Right atrium auricular region (tissue), 2 donors: ENCODE measurements around the gene CLUH. TPM values are rescaled to one million over a fixed set of nuclear protein-coding genes. Genes with fewer than 3 reads are reported as not detected.
A peak's percentile ranks its signal among the peaks of the same experiment; 100 is the strongest.

Experiments used
- DNase-seq: peaks from one replicate; pipeline ENCODE4 v3.0.0-alpha.2; 2019; ENCODE audit warnings: low spot score
- H3K27ac ChIP-seq, 2 donors: fragments of 200-600 bp; sonication (generic); 1 replicate in 1 of 2; 2 replicates in 1 of 2; pipeline ENCODE4 v1.5.1; 2016 to 2019
- H3K27me3 ChIP-seq, 2 donors: fragments of 200-600 bp; sonication (generic); one replicate each; pipeline versions ENCODE4 v1.5.1 to v1.6.0; 2017 to 2019
- H3K36me3 ChIP-seq: fragments of 200-600 bp; sonication (generic); one replicate; pipeline ENCODE4 v1.5.1; 2016
- H3K4me1 ChIP-seq, 2 donors: fragments of 200-600 bp; sonication (generic); one replicate each; pipeline versions ENCODE4 v1.5.1 to v1.6.0; 2017 to 2019
- H3K4me3 ChIP-seq, 2 donors: fragments of 200-600 bp; sonication (generic); 1 replicate in 1 of 2; 2 replicates in 1 of 2; pipeline ENCODE4 v1.5.1; 2017 to 2019; ENCODE audit warnings: mild to moderate bottlenecking in 1 of 2, moderate library complexity in 1 of 2
- H3K9me3 ChIP-seq, 2 donors: fragments of 200-600 bp; sonication (generic); one replicate each; pipeline ENCODE4 v1.5.1; 2019
- total RNA-seq, 2 donors: library from RNA; depleted of rRNA; stranded (reverse); fragments of >200 nt; gene quantifications; one replicate each; pipeline ENCODE4 v1.1.0, GENCODE V29; 2016
- TF ChIP-seq, protein P1 (sequence below), 2 donors: fragments of 200-600 bp; sonication (generic); IDR thresholded peaks; one replicate each; pipeline ENCODE4 v1.5.1; 2019; ENCODE audit warnings: antibody characterized with exemption in 2 of 2

Gene CLUH
- total RNA-seq, 2 donors from 2014 or later = 94.4 to 126 TPM

DNA sequence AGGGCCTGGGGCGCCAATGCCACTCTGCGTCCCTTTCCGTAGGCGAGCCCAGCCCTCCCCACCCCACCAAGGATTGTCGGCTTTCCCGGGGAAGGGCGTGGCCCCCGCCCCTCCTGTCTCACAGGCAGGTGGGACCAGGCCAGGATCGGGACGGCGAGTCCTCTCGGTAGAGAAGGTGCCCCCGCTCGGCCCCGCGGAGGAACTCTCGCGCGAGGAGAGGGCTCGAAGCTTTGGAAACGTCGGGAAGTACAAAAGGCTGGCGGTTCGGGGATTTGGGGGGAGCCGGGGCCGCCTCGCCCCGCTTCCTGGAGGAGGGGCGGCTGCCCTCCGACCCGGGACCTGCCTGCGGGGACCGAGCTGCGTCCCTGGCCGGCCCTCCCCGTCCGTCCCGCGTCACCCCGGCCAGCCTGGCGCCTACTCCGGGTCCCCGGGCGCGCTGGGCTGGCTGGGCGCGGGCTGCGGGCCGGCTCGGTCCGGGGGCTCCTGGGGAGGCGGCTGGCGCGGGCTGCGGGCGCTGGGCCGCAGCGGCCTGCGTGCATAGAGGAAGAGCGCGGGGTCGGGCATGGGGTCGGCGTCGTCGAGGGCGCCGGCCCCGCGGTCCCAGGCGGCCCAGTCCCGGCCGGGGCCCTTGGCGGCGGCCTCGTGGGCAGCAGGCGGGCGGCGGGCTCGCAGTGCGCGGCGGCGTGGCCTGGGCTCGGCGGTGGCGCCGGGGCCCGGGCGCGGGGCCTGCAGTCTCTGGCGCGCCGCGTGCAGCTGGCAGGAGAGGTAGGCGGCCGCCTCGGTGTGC lies 12.6 kb upstream of the CLUH start:
- Histone ChIP-seq H3K4me1 (peaks cover 0 to 20% of the 10 kb centered on the region in 2 donors), H3K9me3 (no peaks in the 10 kb centered on the region), H3K27me3 (no peaks in the 10 kb centered on the region), H3K36me3 (no peaks in the 10 kb centered on the region), H3K27ac (peak overlapping the region; percentile 37 to 73), H3K4me3 (peak overlapping the region; percentile 39 to 50)
- TF ChIP-seq, protein P1, sequence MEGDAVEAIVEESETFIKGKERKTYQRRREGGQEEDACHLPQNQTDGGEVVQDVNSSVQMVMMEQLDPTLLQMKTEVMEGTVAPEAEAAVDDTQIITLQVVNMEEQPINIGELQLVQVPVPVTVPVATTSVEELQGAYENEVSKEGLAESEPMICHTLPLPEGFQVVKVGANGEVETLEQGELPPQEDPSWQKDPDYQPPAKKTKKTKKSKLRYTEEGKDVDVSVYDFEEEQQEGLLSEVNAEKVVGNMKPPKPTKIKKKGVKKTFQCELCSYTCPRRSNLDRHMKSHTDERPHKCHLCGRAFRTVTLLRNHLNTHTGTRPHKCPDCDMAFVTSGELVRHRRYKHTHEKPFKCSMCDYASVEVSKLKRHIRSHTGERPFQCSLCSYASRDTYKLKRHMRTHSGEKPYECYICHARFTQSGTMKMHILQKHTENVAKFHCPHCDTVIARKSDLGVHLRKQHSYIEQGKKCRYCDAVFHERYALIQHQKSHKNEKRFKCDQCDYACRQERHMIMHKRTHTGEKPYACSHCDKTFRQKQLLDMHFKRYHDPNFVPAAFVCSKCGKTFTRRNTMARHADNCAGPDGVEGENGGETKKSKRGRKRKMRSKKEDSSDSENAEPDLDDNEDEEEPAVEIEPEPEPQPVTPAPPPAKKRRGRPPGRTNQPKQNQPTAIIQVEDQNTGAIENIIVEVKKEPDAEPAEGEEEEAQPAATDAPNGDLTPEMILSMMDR (IDR thresholded peaks at IDR 0.05) = no peak
- DNase-seq = no peak

DNA sequence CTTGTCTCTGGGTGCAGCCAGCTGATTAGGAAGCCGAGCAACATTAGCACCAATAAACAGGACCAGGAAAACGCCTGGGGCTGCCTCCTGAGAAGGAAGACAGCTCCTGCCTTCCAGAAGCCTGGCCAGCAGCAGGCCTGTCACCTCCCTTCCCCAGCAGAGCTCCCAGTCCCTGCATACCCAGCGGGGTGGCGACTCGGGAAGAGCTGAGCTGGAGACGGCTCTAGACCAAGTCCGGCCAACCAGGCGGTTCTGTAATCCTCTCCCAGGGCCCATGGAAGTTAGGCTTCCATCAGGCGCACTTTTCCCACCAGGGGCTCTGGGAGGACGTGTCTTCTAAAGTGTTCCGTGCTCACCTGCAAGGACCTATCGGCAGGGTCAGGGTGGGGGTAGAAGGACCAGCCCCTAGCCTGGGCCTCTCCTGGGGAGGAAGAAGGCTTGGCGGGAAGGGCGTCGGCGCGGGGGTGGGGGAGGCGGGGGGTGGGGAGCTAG lies 12.0 kb upstream of the CLUH start:
- Histone ChIP-seq H3K27me3 (no peaks in the 10 kb centered on the region), H3K9me3 (no peaks in the 10 kb centered on the region), H3K4me1 (peaks cover 0 to 20% of the 10 kb centered on the region in 2 donors), H3K27ac (peak overlapping the region; percentile 37 to 73), H3K36me3 (no peaks in the 10 kb centered on the region), H3K4me3 (peak overlapping the region; percentile 39 to 50)
- TF ChIP-seq, protein P1 (IDR thresholded peaks at IDR 0.05) = no peak
- DNase-seq = no peak

DNA sequence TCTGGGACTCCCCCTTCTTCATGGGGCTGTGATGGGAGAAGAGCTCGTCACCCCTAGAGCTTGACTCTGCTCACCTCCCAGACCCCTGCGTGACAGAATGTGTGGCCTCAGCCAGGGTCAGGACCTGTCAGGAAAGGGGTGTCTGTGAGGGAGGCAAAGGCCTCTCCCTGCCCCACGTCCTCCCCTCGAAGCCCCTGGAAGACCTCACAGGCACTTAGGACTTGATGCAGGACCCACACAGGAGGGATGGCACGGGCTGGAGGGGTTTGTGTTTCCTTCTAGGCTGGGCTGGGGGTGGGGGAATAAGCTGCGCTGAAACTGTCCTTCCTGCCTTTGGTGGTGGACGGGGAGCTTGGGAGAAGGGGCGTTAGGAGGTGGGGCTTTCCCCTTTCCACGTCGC lies 11.0 kb upstream of the CLUH start:
- Histone ChIP-seq H3K27me3 (no peaks in the 10 kb centered on the region), H3K27ac (no peak overlapping the region), H3K4me3 (no peak overlapping the region), H3K9me3 (no peaks in the 10 kb centered on the region), H3K4me1 (peaks cover 0 to 20% of the 10 kb centered on the region in 2 donors), H3K36me3 (no peaks in the 10 kb centered on the region)
- DNase-seq = no peak
- TF ChIP-seq, protein P1 (IDR thresholded peaks at IDR 0.05) = no peak

DNA sequence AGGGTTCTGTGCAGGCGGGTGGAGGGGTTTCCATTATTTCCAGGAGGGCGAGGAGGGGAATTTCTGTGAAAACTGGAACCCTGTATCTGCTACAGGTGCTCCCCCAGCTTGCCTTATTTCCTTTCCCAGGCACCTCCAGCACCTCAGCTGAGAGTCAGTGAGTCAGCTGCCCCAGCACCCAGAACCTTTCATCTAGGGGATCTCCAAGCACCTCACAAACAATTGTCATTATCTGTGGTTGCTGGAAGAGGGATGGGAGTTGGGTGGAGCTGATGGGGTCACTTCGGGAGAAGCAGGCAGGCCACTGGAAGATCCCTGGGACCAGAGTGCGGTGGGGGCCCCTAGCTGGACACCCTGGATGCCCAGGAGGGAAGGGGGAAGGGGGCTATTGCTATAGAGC lies 10.0 kb upstream of the CLUH start:
- no peaks in the 10 kb centered on the region for H3K9me3 ChIP-seq
- TF ChIP-seq, protein P1 (IDR thresholded peaks at IDR 0.05) = no peak

DNA sequence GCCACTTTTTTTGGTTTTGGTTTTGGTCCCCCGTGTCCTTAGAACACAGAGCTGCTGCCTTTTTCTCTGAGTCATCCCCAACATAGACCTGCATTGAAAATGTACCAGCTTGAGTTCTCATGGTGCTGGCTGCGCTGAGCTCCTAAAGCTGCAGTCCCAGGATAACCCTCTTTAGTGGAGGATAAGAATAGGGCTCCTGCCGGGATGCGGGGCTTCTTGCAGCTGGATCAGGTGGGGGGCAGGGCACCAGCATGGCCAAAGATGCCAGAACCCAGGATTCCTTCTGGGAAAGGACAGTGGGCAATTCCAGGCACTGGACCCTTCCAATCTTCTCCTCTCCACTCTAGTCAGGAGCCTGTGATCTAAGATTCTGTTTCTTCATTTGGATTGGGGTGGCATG lies 8.3 kb upstream of the CLUH start:
- TF ChIP-seq, protein P1 (IDR thresholded peaks at IDR 0.05) = no peak
- Histone ChIP-seq H3K27me3 (no peaks in the 10 kb centered on the region), H3K9me3 (no peaks in the 10 kb centered on the region), H3K27ac (no peak overlapping the region), H3K4me3 (no peak overlapping the region), H3K36me3 (no peaks in the 10 kb centered on the region), H3K4me1 (peaks cover 0 to 12% of the 10 kb centered on the region in 2 donors)
- no peak for DNase-seq

More for the DNA sequence above, 10.0 kb upstream of the CLUH start:
- DNase-seq = no peak
- Histone ChIP-seq H3K36me3 (no peaks in the 10 kb centered on the region), H3K27ac (no peak overlapping the region), H3K4me3 (no peak overlapping the region), H3K4me1 (peaks cover 0 to 20% of the 10 kb centered on the region in 2 donors), H3K27me3 (no peaks in the 10 kb centered on the region)
